Activated CD4-positive, alpha-beta memory T cell treated with anti-CD3 and anti-CD28 coated beads for 36 hours (primary cell): ENCODE data around the gene JAKMIP1. TPM values are rescaled to one million over a fixed set of nuclear protein-coding genes. Genes with fewer than 3 reads are reported as not detected.
A peak's percentile ranks its signal among the peaks of the same experiment; 100 is the strongest.

ENCODE experiments used
- CTCF ChIA-PET: fragments of 350-600 bp; sonication (Branson Sonifier 250); formaldehyde crosslinking; loops from one replicate; lab custom pipeline; 2021; ENCODE audit warnings: antibody characterized with exemption, inconsistent platforms; lab: Charles Lee
- POLR2A ChIA-PET: fragments of 350-600 bp; sonication (Branson Sonifier 250); formaldehyde crosslinking; loops from one replicate; lab custom pipeline; 2021; ENCODE audit warnings: antibody characterized with exemption; lab: Charles Lee
- DNase-seq: peaks from one replicate; pipeline ENCODE4 v3.0.0-alpha.2; 2020
- H3K27ac Mint-ChIP-seq: one replicate; pipeline ENCODE4 v1.8.0; 2021; ENCODE audit warnings: mixed read lengths
- H3K27me3 Mint-ChIP-seq: one replicate; pipeline ENCODE4 v1.8.0; 2021; ENCODE audit warnings: mixed read lengths
- H3K36me3 Mint-ChIP-seq: one replicate; pipeline ENCODE4 v1.8.0; 2021; ENCODE audit warnings: mixed read lengths
- H3K4me1 Mint-ChIP-seq: one replicate; pipeline ENCODE4 v1.8.0; 2021; ENCODE audit warnings: low read depth, mixed read lengths
- H3K4me3 Mint-ChIP-seq: one replicate; pipeline ENCODE4 v1.8.0; 2021; ENCODE audit warnings: mild to moderate bottlenecking, mixed read lengths
- H3K9me3 Mint-ChIP-seq: one replicate; pipeline ENCODE4 v1.8.0; 2021; ENCODE audit warnings: mixed read lengths
- intact Hi-C: fragments of 100-400 bp; cut with micrococcal nuclease; formaldehyde crosslinking; loops from one replicate; pipeline ENCODE4 v1.15.1; 2023
- total RNA-seq, 2 experiments: library from RNA; stranded (reverse); gene quantifications; one replicate each; pipeline ENCODE4 v1.2.3, GENCODE V29; 2021

Gene JAKMIP1
- total RNA-seq, 2 experiments from 2014 or later: 17.7 to 18.1 TPM

DNA sequence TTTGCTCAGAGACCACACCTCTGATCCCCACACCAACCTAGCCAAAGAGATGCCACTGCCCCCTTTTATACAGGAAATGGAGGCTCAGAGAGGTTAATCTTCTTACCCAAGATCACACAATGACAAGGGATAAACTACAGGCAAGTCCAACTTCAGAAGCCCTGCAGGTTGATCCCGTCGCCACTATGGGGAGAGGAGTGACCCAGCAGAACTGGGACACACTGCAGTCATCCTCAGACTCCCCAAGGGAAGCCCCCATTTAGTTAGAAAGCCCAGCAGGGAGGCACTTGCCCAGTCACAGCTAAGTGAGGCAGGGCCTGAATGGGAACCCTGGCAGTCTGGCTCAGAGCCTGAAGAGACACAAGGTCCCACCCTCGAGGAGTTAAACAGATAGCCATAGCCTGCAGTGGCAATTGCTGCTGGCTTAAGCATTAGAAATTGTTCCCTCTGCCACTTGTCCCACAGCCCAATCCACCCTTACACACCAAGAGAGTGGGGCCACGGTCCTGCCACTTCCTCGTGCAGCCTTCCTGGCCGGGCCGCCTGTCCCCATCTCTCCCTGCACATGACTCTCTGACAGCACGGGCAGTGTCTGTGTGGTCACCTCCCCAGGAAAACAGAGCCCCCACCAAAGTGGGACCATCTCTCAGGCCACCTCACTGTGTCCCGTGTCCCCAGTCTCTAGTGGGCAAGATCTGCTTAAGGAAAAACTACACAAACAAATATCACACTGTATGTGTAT, 2.7 kb downstream of the JAKMIP1 start:
- Mint-ChIP-seq H3K4me1 (peaks cover 35% of the 10 kb centered on the region), H3K27me3 (peaks cover 15% of the 10 kb centered on the region)
- intact Hi-C loops: loop anchor here (1.0 kb wide), 2 partner anchors 16 to 63 kb away; no protein-coding TSS in a partner anchor

DNA sequence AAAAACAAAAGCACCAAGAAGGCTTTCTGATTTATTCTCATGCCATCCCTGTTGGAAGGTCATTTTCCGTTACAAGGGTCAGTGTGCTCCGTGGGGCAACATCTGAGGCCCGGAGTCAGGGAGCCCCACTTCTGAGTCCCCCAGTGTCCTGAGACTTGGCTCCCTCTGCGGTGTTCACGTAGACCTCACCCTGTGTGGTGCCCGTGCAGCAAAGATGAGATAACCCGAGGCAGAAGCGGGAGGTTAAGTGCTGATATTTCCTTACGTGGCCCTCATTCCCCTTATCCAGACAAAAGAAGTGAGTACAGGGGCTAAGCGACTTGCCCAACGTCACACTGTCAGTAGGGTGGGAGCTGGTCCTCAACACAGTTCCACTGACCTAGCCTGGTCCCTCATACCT, 3.5 kb downstream of the JAKMIP1 start:
- Mint-ChIP-seq H3K27me3 (peaks cover 15% of the 10 kb centered on the region), H3K27ac (no peak overlapping the region), H3K9me3 (peaks cover 8% of the 10 kb centered on the region), H3K4me1 (peaks cover 35% of the 10 kb centered on the region), H3K36me3 (peaks cover 7% of the 10 kb centered on the region), H3K4me3 (no peak overlapping the region)
- intact Hi-C loops: no loop called here
- CTCF ChIA-PET: no interaction called here
- no peak for DNase-seq
- POLR2A ChIA-PET: interaction anchor here (5.0 kb wide), 1 partner anchor 17 kb away, joined by 60 read pairs; no protein-coding TSS in a partner anchor

More for the DNA sequence above, 2.7 kb downstream of the JAKMIP1 start:
- DNase-seq: no peak
- ChIA-PET POLR2A (interaction anchor here (0.6 to 5.0 kb wide), 3 partner anchors 14 to 25 kb away, joined by 3 to 60 read pairs (median 3); no protein-coding TSS in a partner anchor), CTCF (interaction anchor here (1.5 to 2.1 kb wide), 3 partner anchors 12 to 63 kb away, joined by 3 to 13 read pairs (median 11); no protein-coding TSS in a partner anchor)
- H3K36me3 Mint-ChIP-seq: peaks cover 7% of the 10 kb centered on the region
- H3K9me3 Mint-ChIP-seq: peaks cover 8% of the 10 kb centered on the region
- H3K27ac Mint-ChIP-seq: peak overlapping the region; percentile 86
- peak overlapping the region; percentile 21 for H3K4me3 Mint-ChIP-seq

- Mint-ChIP-seq H3K27me3 (peaks cover 12% of the 10 kb centered on the region), H3K4me3 (no peak overlapping the region), H3K36me3 (peaks cover 7% of the 10 kb centered on the region), H3K27ac (no peak overlapping the region), H3K9me3 (peaks cover 3% of the 10 kb centered on the region), H3K4me1 (peaks cover 30% of the 10 kb centered on the region)
- no peak for DNase-seq
- ChIA-PET CTCF (no interaction called here), POLR2A (no interaction called here)
- intact Hi-C loops: no loop called here
Observed at GRCh38 chr4:6196324-6196723, 4.0 kb downstream of the JAKMIP1 start.

GRCh38 chr4:6195602-6196319, 4.6 kb downstream of the JAKMIP1 start:
- peaks cover 26% of the 10 kb centered on the region for H3K4me1 Mint-ChIP-seq
- ChIA-PET POLR2A (no interaction called here), CTCF (no interaction called here)
- no peak for DNase-seq
- intact Hi-C loops: no loop called here
- no peak overlapping the region for H3K4me3 Mint-ChIP-seq
- peaks cover 8% of the 10 kb centered on the region for H3K27me3 Mint-ChIP-seq
- H3K36me3 Mint-ChIP-seq: peaks cover 7% of the 10 kb centered on the region
- no peaks in the 10 kb centered on the region for H3K9me3 Mint-ChIP-seq
- no peak overlapping the region for H3K27ac Mint-ChIP-seq

DNA sequence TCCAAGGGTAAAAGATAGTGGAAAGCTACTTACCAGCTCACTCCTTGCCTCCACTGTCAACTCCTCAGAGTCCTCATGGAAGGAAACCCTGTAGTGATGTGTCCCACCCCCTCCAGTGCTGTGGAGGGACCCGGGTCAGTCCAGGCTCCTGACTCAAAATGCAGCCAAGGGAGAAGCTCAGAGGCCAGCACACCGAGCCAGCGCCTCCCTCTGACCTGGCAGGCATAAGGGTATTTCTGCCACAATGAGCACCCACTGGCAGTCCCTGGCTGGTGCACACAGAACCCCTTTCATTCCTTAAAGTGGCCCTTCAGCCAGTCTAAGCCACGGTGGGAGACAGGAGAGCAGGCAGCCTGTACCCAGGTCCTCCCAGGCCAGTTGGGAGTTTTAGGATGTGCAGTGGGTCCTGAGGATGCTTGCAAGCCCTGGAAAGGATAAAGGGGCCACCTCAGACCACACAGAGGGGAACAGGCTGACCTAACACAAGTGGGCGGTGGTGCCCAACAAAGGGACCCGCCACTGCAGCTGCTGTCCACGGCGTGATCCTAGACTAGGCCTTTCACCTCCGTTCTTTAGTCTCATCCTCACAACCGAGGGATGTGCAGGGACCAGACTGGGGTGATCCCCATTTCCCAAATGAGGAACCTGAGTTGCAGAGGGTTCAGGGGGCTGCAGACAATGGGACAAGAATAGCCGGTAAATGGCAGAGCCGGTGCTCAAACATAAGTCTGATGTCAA, 5.7 kb downstream of the JAKMIP1 start:
- ChIA-PET POLR2A (no interaction called here), CTCF (no interaction called here)
- H3K9me3 Mint-ChIP-seq: no peaks in the 10 kb centered on the region
- H3K36me3 Mint-ChIP-seq: peaks cover 7% of the 10 kb centered on the region
- peaks cover 8% of the 10 kb centered on the region for H3K27me3 Mint-ChIP-seq
- H3K4me3 Mint-ChIP-seq: no peak overlapping the region
- intact Hi-C loops: no loop called here
- H3K4me1 Mint-ChIP-seq: peaks cover 26% of the 10 kb centered on the region
- no peak overlapping the region for H3K27ac Mint-ChIP-seq
- no peak for DNase-seq

DNA sequence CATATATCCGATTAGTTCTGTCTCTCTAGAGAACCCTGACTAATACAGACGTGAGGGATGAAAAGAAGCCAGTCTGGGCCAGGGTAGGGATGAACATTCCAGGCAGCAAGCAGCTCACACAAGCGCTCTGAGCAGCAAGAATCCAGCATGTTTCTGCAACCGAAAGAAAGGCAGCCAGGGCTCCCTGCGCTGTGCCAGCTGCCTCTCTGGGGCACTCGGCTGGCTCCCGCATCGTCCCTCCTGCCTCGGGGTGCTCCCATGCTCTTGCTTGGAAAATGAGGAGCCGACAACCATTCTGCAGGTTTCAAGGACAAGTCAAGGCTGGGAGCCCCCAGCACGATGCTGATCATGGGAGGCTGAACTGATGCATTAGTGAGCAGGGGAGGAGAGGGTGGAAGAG, 7.0 kb downstream of the JAKMIP1 start:
- CTCF ChIA-PET: no interaction called here
- Mint-ChIP-seq H3K27ac (no peak overlapping the region), H3K4me3 (no peak overlapping the region), H3K9me3 (no peaks in the 10 kb centered on the region), H3K27me3 (peaks cover 5% of the 10 kb centered on the region), H3K4me1 (peaks cover 19% of the 10 kb centered on the region), H3K36me3 (peaks cover 5% of the 10 kb centered on the region)
- DNase-seq: no peak
- intact Hi-C loops: no loop called here
- POLR2A ChIA-PET: no interaction called here

- H3K27ac Mint-ChIP-seq: no peak overlapping the region
- POLR2A ChIA-PET: no interaction called here
- CTCF ChIA-PET: no interaction called here
Observed at GRCh38 chr4:6192245-6192644, 8.1 kb downstream of the JAKMIP1 start.

GRCh38 chr4:6191448-6192130, 8.8 kb downstream of the JAKMIP1 start:
- Mint-ChIP-seq H3K36me3 (peaks cover 14% of the 10 kb centered on the region), H3K9me3 (peaks cover 11% of the 10 kb centered on the region)
- CTCF ChIA-PET: interaction anchor here (0.7 to 1.1 kb wide), 2 partner anchors 10 to 56 kb away, joined by 3 to 4 read pairs; no protein-coding TSS in a partner anchor

More at GRCh38 chr4:6192245-6192644, 8.1 kb downstream of the JAKMIP1 start:
- intact Hi-C loops: no loop called here
- peaks cover 11% of the 10 kb centered on the region for H3K36me3 Mint-ChIP-seq
- no peak for DNase-seq
- peaks cover 9% of the 10 kb centered on the region for H3K9me3 Mint-ChIP-seq
- peaks cover 9% of the 10 kb centered on the region for H3K4me1 Mint-ChIP-seq
- no peak overlapping the region for H3K4me3 Mint-ChIP-seq
- H3K27me3 Mint-ChIP-seq: peaks cover under 1% of the 10 kb centered on the region

DNA sequence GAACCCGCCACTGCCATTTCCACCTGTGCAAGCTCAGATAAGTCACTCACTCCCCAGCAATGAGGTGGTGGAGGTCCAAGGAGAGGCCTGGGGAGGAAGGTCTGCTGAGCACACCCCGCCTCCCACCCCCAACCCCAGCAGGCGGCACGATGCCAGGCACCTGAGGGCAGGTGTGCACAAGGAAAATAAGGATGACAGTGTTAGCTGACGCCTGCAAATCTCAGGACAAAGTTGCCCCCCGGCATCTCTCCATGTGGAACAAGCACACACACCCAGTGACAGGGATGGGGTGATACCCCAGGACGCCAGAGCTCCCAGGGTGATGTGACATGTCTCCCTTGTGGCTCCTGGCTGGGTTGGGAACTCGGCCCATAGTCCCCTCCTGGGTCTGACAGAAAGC, 9.9 kb downstream of the JAKMIP1 start:
- H3K4me3 Mint-ChIP-seq: no peak overlapping the region
- H3K4me1 Mint-ChIP-seq: peaks cover 4% of the 10 kb centered on the region
- H3K36me3 Mint-ChIP-seq: peaks cover 19% of the 10 kb centered on the region
- peaks cover 13% of the 10 kb centered on the region for H3K9me3 Mint-ChIP-seq
- CTCF ChIA-PET: no interaction called here
- no peak for DNase-seq
- no peaks in the 10 kb centered on the region for H3K27me3 Mint-ChIP-seq
- intact Hi-C loops: no loop called here
- no peak overlapping the region for H3K27ac Mint-ChIP-seq
- POLR2A ChIA-PET: interaction anchor here (1.3 kb wide), 1 partner anchor 10 kb away, joined by 4 read pairs; no protein-coding TSS in a partner anchor

More at GRCh38 chr4:6191448-6192130, 8.8 kb downstream of the JAKMIP1 start:
- no peak overlapping the region for H3K27ac Mint-ChIP-seq
- peaks cover 7% of the 10 kb centered on the region for H3K4me1 Mint-ChIP-seq
- no peak for DNase-seq
- H3K4me3 Mint-ChIP-seq: no peak overlapping the region
- no peaks in the 10 kb centered on the region for H3K27me3 Mint-ChIP-seq
- intact Hi-C loops: no loop called here
- POLR2A ChIA-PET: interaction anchor here (1.3 kb wide), 1 partner anchor 11 kb away, joined by 4 read pairs; no protein-coding TSS in a partner anchor

DNA sequence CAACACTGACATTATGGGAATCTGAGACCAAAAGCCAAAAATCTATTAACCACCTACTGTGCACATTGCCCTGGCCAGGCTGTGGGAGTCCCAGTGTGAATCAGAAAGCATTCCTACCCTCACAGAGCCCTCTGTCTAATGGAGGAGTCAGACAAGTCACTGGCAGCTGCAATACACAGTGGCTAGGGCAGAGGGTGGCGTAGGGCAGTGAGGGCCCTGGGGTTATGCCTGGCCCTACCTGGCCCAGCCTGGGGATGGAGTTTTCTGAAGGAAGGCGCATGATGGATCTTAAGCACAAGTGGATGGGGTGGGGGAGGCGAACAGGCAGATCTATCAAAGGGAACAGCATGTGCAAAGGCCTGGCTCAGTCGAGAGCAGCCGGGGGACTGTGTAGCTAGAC, 10.8 kb downstream of the JAKMIP1 start:
- DNase-seq: no peak
- Mint-ChIP-seq H3K4me3 (no peak overlapping the region), H3K27me3 (no peaks in the 10 kb centered on the region), H3K4me1 (peaks cover 10% of the 10 kb centered on the region), H3K9me3 (peaks cover 13% of the 10 kb centered on the region), H3K36me3 (peaks cover 19% of the 10 kb centered on the region), H3K27ac (no peak overlapping the region)
- CTCF ChIA-PET: no interaction called here
- POLR2A ChIA-PET: no interaction called here
- intact Hi-C loops: no loop called here

DNA sequence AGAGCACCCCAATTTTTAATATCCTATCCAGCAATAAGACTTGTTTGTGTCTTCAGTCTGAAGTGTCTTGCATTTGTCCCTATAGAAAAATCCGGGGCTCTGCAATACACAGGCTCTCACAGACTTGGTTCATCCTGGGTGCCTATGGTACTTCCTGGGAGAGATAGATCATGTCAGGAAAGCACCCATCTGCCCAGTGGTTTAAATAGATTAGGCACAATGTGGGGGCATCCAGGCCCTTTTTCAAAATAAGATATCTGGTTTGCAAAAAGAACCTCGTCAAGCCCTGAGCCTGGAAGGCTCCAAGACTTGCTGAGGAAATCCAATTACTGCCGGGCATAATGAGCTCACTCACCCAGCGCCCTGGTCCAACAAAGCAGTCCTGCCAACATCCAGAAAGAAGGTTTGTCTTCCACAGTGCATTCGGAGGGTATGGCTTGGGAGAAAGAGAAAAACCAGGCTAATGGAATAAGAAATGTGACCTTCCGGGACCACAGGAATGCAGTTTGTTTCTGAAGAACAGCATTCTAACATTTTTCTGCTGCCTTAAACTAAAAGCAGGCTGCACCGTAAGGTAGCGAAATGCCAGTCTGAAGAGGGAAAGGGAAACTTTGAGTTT, 11.6 kb downstream of the JAKMIP1 start:
- H3K27ac Mint-ChIP-seq: no peak overlapping the region
- intact Hi-C loops: no loop called here
- CTCF ChIA-PET: no interaction called here

More for the DNA sequence above, 11.6 kb downstream of the JAKMIP1 start:
- Mint-ChIP-seq H3K36me3 (peaks cover 19% of the 10 kb centered on the region), H3K9me3 (peaks cover 13% of the 10 kb centered on the region), H3K27me3 (no peaks in the 10 kb centered on the region), H3K4me1 (peaks cover 17% of the 10 kb centered on the region), H3K4me3 (no peak overlapping the region)
- no peak for DNase-seq
- POLR2A ChIA-PET: no interaction called here
